HEK293T (cell line): ENCODE measurements around the gene WDR90.
A peak's percentile ranks its signal among the peaks of the same experiment; 100 is the strongest.

Experiments used
- CTCF ChIA-PET: fragments of 350-600 bp; formaldehyde crosslinking; extraction: SDS; loops from one replicate; lab custom pipeline; 2021; ENCODE audit warnings: antibody characterized with exemption, inconsistent platforms; lab: Yijun Ruan, JAX
- POLR2A ChIA-PET: fragments of 350-600 bp; formaldehyde crosslinking; extraction: SDS; loops from one replicate; lab custom pipeline; 2020; ENCODE audit warnings: antibody characterized with exemption, inconsistent platforms; lab: Yijun Ruan, JAX
- DNase-seq: peaks from one replicate; pipeline ENCODE4 v3.0.0; 2012; ENCODE audit warnings: mixed read lengths; ENCODE audit errors: extremely low spot score
- ARNT ChIP-seq: fragments of 450-650 bp; IDR thresholded peaks from 2 replicates; pipeline ENCODE4 v1.6.1; 2017; ENCODE audit warnings: mild to moderate bottlenecking
- BHLHE40 ChIP-seq: fragments of 450-650 bp; IDR thresholded peaks from 2 replicates; pipeline ENCODE4 v1.6.1; 2016; ENCODE audit warnings: mild to moderate bottlenecking, moderate library complexity, borderline replicate concordance
- CTBP1 ChIP-seq: fragments of 450-650 bp; IDR thresholded peaks from 2 replicates; pipeline ENCODE4 v1.6.1; 2016; ENCODE audit warnings: borderline replicate concordance
- ELF4 ChIP-seq: fragments of 450-650 bp; IDR thresholded peaks from 2 replicates; pipeline ENCODE4 v1.6.1; 2017; ENCODE audit warnings: antibody characterized with exemption
- FOXA1 ChIP-seq: fragments of 450-650 bp; IDR thresholded peaks from 2 replicates; pipeline ENCODE4 v1.6.1; 2016; ENCODE audit warnings: mild to moderate bottlenecking
- FOXK2 ChIP-seq: fragments of 450-650 bp; IDR thresholded peaks from 2 replicates; pipeline ENCODE4 v1.6.1; 2016; ENCODE audit warnings: mild to moderate bottlenecking
- FOXM1 ChIP-seq: fragments of 450-650 bp; IDR thresholded peaks from 2 replicates; pipeline ENCODE4 v1.6.1; 2017; ENCODE audit warnings: mild to moderate bottlenecking, borderline replicate concordance
- HDGF ChIP-seq: fragments of 450-650 bp; IDR thresholded peaks from 2 replicates; pipeline ENCODE4 v1.6.1; 2017; ENCODE audit warnings: antibody characterized with exemption, borderline replicate concordance
- L3MBTL2 ChIP-seq: fragments of 450-650 bp; conservative IDR thresholded peaks from 2 replicates; pipeline ENCODE4 v1.6.1; 2016; ENCODE audit warnings: mild to moderate bottlenecking
- LEF1 ChIP-seq: fragments of 450-650 bp; IDR thresholded peaks from 2 replicates; pipeline ENCODE4 v1.6.1; 2017; ENCODE audit warnings: mild to moderate bottlenecking, borderline replicate concordance
- NFRKB ChIP-seq: fragments of 450-650 bp; IDR thresholded peaks from 2 replicates; pipeline ENCODE4 v1.6.1; 2016; ENCODE audit warnings: mild to moderate bottlenecking, moderate library complexity
- PKNOX1 ChIP-seq: fragments of 450-650 bp; IDR thresholded peaks from 2 replicates; pipeline ENCODE4 v1.6.1; 2016
- SP1 ChIP-seq: fragments of 450-650 bp; IDR thresholded peaks from 2 replicates; pipeline ENCODE4 v1.6.1; 2017
- SUZ12 ChIP-seq: fragments of 450-650 bp; IDR thresholded peaks from 2 replicates; pipeline ENCODE4 v1.6.1; 2016; ENCODE audit warnings: mild to moderate bottlenecking
- TARDBP ChIP-seq: fragments of 450-650 bp; IDR thresholded peaks from 2 replicates; pipeline ENCODE4 v1.6.1; 2016
- ZNF384 ChIP-seq: fragments of 450-650 bp; IDR thresholded peaks from 2 replicates; pipeline ENCODE4 v1.6.1; 2016

The WDR90 gene

GRCh38 chr16:714079-714478 lies 64.9 kb downstream of the WDR90 start:
- ChIA-PET CTCF (no interaction called here), POLR2A (interaction anchor here (4.0 kb wide), 1 partner anchor 12 kb away, joined by 27 read pairs; the partner anchor contains the start of genes CCDC78 and HAGHL)
- TF ChIP-seq ZNF384 (no peak), FOXM1 (no peak), SP1 (no peak), ELF4 (no peak), LEF1 (no peak), SUZ12 (no peak), NFRKB (no peak), FOXK2 (no peak), CTBP1 (no peak), ARNT (no peak), PKNOX1 (no peak), HDGF (no peak), BHLHE40 (no peak), FOXA1 (no peak), TARDBP (no peak), L3MBTL2 (no peak)

GRCh38 chr16:714558-715476 lies 65.7 kb downstream of the WDR90 start, which contains the start of gene METRN:
TSS of gene METRN (plus strand) at chr16:715118. CDS start at chr16:715290, 172 bp downstream.
- peak; percentile 85 for DNase-seq
- TF ChIP-seq HDGF (no peak), TARDBP (no peak), SP1 (no peak), CTBP1 (no peak), ZNF384 (no peak), FOXK2 (no peak), FOXM1 (no peak), ELF4 (no peak), PKNOX1 (no peak), ARNT (no peak), SUZ12 (no peak)
- ChIA-PET CTCF (interaction anchor here (1.1 to 2.2 kb wide), 4 partner anchors 26 to 73 kb away, joined by 3 to 9 read pairs (median 4); partner anchors contain the start of genes CHTF18, CIAO3 and RPUSD1), POLR2A (interaction anchor here (1.4 to 4.0 kb wide), 3 partner anchors 12 to 73 kb away, joined by 3 to 27 read pairs (median 17); partner anchors contain the start of genes CCDC78, CHTF18, HAGHL and RPUSD1)

More at GRCh38 chr16:714079-714478, 64.9 kb downstream of the WDR90 start:
- no peak for DNase-seq

- DNase-seq, result no peak
- POLR2A ChIA-PET, result interaction anchor here (0.6 to 4.0 kb wide), 6 partner anchors 11 to 91 kb away, joined by 3 to 27 read pairs (median 3); partner anchors contain the start of genes CCDC78, CHTF18, CIAO3 and HAGHL
- CTCF ChIA-PET, result interaction anchor here (0.6 to 2.2 kb wide), 6 partner anchors 25 to 72 kb away, joined by 3 to 9 read pairs (median 4); partner anchors contain the start of genes CHTF18, CIAO3 and RPUSD1
- TF ChIP-seq TARDBP (no peak), PKNOX1 (no peak), ARNT (peak; percentile 53; the same call in 1 of the 2 replicates), HDGF (no peak), L3MBTL2 (0 out of 2 replicates have a peak, but pooled peaks have one; percentile 20), SUZ12 (no peak), ZNF384 (no peak), FOXM1 (no peak), NFRKB (no peak), FOXA1 (no peak), SP1 (no peak)
Observed at GRCh38 chr16:715477-716199, 66.5 kb downstream of the WDR90 start.

- ChIA-PET CTCF (interaction anchor here (0.6 to 2.2 kb wide), 5 partner anchors 38 to 72 kb away, joined by 3 to 9 read pairs (median 4); partner anchors contain the start of genes CHTF18 and RPUSD1), POLR2A (interaction anchor here (0.6 to 4.0 kb wide), 6 partner anchors 10 to 91 kb away, joined by 3 to 27 read pairs (median 3); partner anchors contain the start of genes CCDC78, CHTF18, CIAO3 and HAGHL)
- DNase-seq, result no peak
- TF ChIP-seq TARDBP (no peak), PKNOX1 (no peak), FOXK2 (no peak), L3MBTL2 (no peak), SUZ12 (no peak), SP1 (no peak), BHLHE40 (no peak)
Observed at GRCh38 chr16:716200-716568, 67.0 kb downstream of the WDR90 start.
